H1 (cell line): ENCODE results near the gene POP5. TPM values are rescaled to one million over a fixed set of nuclear protein-coding genes. Genes with fewer than 3 reads are reported as not detected.

ENCODE experiments used
- CTCF ChIA-PET: fragments of 300-600 bp; sonication (Branson Sonifier 250); formaldehyde crosslinking; loops from one replicate; lab custom pipeline; 2021; ENCODE audit not compliant: partially characterized antibody; lab: Charles Lee
- POLR2A ChIA-PET: fragments of 300-600 bp; sonication (Branson Sonifier 250); formaldehyde crosslinking; loops from one replicate; lab custom pipeline; 2021; ENCODE audit warnings: inconsistent platforms; ENCODE audit not compliant: partially characterized antibody; lab: Charles Lee
- DNase-seq, 2 experiments: peaks; one replicate each; pipeline versions ENCODE4 v3.0.0 to v3.0.0-alpha.2; 2010 to 2022; ENCODE audit warnings: low spot score in 2 of 2, low read depth in 1 of 2, mixed read lengths in 1 of 2
- FAIRE-seq: peaks from 2 replicates; lab custom pipeline; 2011; peaks lifted over from hg19 to GRCh38; lab: Jason Lieb, UNC
- H2AFZ ChIP-seq: 2 replicates; pipeline ENCODE4 v1.8.1; 2012; ENCODE audit warnings: low read length, inconsistent platforms
- H2AK5ac ChIP-seq: 2 replicates; pipeline ENCODE4 v1.6.1; 2013; ENCODE audit warnings: low read depth, low read length
- H2BK120ac ChIP-seq: replicated peaks from 2 replicates; pipeline ENCODE3; 2013; ENCODE audit warnings: low read depth, low read length, inconsistent platforms
- H2BK12ac ChIP-seq: 2 replicates; pipeline ENCODE4 v1.6.1; 2013; ENCODE audit warnings: low read depth, low read length
- H2BK15ac ChIP-seq: 2 replicates; pipeline ENCODE4 v1.6.1; 2013; ENCODE audit warnings: low read length
- H2BK20ac ChIP-seq: 2 replicates; pipeline ENCODE4 v1.6.1; 2013; ENCODE audit warnings: low read length
- H2BK5ac ChIP-seq: 2 replicates; pipeline ENCODE4 v1.6.1; 2013; ENCODE audit warnings: low read depth, low read length
- H3K14ac ChIP-seq: 2 replicates; pipeline ENCODE4 v1.6.1; 2013; ENCODE audit warnings: inconsistent platforms; ENCODE audit not compliant: insufficient read length
- H3K18ac ChIP-seq: 2 replicates; pipeline ENCODE4 v1.6.1; 2013; ENCODE audit warnings: low read length; ENCODE audit errors: extremely low read depth
- H3K23ac ChIP-seq: 2 replicates; pipeline ENCODE4 v1.6.1; 2013; ENCODE audit warnings: inconsistent platforms; ENCODE audit not compliant: insufficient read length
- H3K23me2 ChIP-seq: 2 replicates; pipeline ENCODE4 v1.6.1; 2013; ENCODE audit warnings: low read depth, low read length
- H3K27ac ChIP-seq: 2 replicates; pipeline ENCODE4 v1.6.1; 2011; ENCODE audit warnings: low read depth, low read length, inconsistent platforms
- H3K27me3 ChIP-seq, 4 experiments: replicated peaks in 1 of 4; 1 replicate in 1 of 4; 2 replicates in 3 of 4; pipeline versions ENCODE4 v1.6.1 to v1.8.1; 2011 to 2013; ENCODE audit warnings: low read length in 3 of 4, mild to moderate bottlenecking in 3 of 4, inconsistent platforms in 2 of 4, mixed read lengths in 2 of 4, moderate library complexity in 1 of 4; ENCODE audit not compliant: control insufficient read depth in 3 of 4, insufficient read depth in 3 of 4; ENCODE audit errors: extremely low read depth in 1 of 4
- H3K36me3 ChIP-seq, 4 experiments: 2 replicates each; pipeline versions ENCODE4 v1.6.1 to v1.8.1; 2011 to 2013; ENCODE audit warnings: mild to moderate bottlenecking in 4 of 4, low read length in 3 of 4, moderate library complexity in 2 of 4, control low read depth in 1 of 4, inconsistent platforms in 1 of 4; ENCODE audit not compliant: insufficient read depth in 4 of 4, control insufficient read depth in 2 of 4
- H3K4ac ChIP-seq: replicated peaks from 2 replicates; pipeline ENCODE3; 2013; ENCODE audit warnings: low read length, low read depth, mixed read lengths, inconsistent platforms; ENCODE audit not compliant: insufficient read length
- H3K4me1 ChIP-seq, 4 experiments: replicated peaks in 1 of 4; 1 replicate in 1 of 4; 2 replicates in 3 of 4; pipeline versions ENCODE4 v1.6.1 to v1.8.1; 2011 to 2013; ENCODE audit warnings: low read length in 3 of 4, inconsistent platforms in 2 of 4, mixed read lengths in 1 of 4; ENCODE audit not compliant: insufficient read depth in 4 of 4, control insufficient read depth in 3 of 4
- H3K4me2 ChIP-seq, 2 experiments: 2 replicates each; pipeline versions ENCODE4 v1.6.1 to v1.8.1; 2011 to 2013; ENCODE audit warnings: low read depth in 2 of 2, low read length in 2 of 2, control low read depth in 1 of 2, inconsistent platforms in 1 of 2, mild to moderate bottlenecking in 1 of 2; ENCODE audit not compliant: insufficient read depth in 1 of 2
- H3K4me3 ChIP-seq, 4 experiments: fragments of 200-600, 300-600 bp in 1 of 4; sonication (generic), shearing (Covaris generic), sonication (Bioruptor Twin) in 1 of 4; 2 replicates each; pipeline versions ENCODE4 v1.5.1 to v1.8.1; 2011 to 2016; ENCODE audit warnings: low read length in 4 of 4, low read depth in 3 of 4, control low read depth in 2 of 4, inconsistent platforms in 2 of 4, mild to moderate bottlenecking in 2 of 4, mixed read lengths in 1 of 4, moderate library complexity in 1 of 4; ENCODE audit not compliant: insufficient read depth in 2 of 4; ENCODE audit errors: extremely low read depth in 1 of 4
- H3K56ac ChIP-seq: replicated peaks from 2 replicates; pipeline ENCODE3; 2013; ENCODE audit warnings: low read depth, mild to moderate bottlenecking, mixed read lengths, low read length, inconsistent platforms; ENCODE audit not compliant: insufficient read length
- H3K79me1 ChIP-seq: 2 replicates; pipeline ENCODE4 v1.6.1; 2013; ENCODE audit warnings: low read depth, low read length, control low read depth
- H3K79me2 ChIP-seq, 2 experiments: 2 replicates each; pipeline versions ENCODE4 v1.6.1 to v1.8.1; 2012 to 2013; ENCODE audit warnings: low read length in 2 of 2, mild to moderate bottlenecking in 2 of 2, inconsistent platforms in 1 of 2; ENCODE audit not compliant: insufficient read depth in 2 of 2, control insufficient read depth in 1 of 2
- H3K9ac ChIP-seq, 4 experiments: replicated peaks in 1 of 4; 1 replicate in 1 of 4; 2 replicates in 3 of 4; pipeline versions ENCODE4 v1.6.1 to v1.8.1; 2011 to 2013; ENCODE audit warnings: low read depth in 3 of 4, low read length in 3 of 4, control low read depth in 2 of 4, mild to moderate bottlenecking in 2 of 4, moderate library complexity in 2 of 4, inconsistent platforms in 1 of 4; ENCODE audit errors: extremely low read depth in 1 of 4
- H3K9me3 ChIP-seq, 2 experiments: 2 replicates each; pipeline versions ENCODE4 v1.6.1 to v1.8.1; 2012 to 2013; ENCODE audit warnings: mild to moderate bottlenecking in 2 of 2, moderate library complexity in 2 of 2, control low read depth in 1 of 2, inconsistent platforms in 1 of 2, low read depth in 1 of 2, low read length in 1 of 2, mixed read lengths in 1 of 2; ENCODE audit not compliant: insufficient read depth in 2 of 2
- H4K20me1 ChIP-seq, 2 experiments: replicated peaks in 1 of 2; 2 replicates each; pipeline versions ENCODE3 to v1.8.1; 2011 to 2013; ENCODE audit warnings: inconsistent platforms in 2 of 2, low read length in 2 of 2, mild to moderate bottlenecking in 1 of 2; ENCODE audit not compliant: insufficient read depth in 2 of 2, control insufficient read depth in 1 of 2
- H4K5ac ChIP-seq: 2 replicates; pipeline ENCODE4 v1.6.1; 2013; ENCODE audit warnings: low read length, low read depth, mixed read lengths, inconsistent platforms; ENCODE audit not compliant: insufficient read length
- H4K8ac ChIP-seq: 2 replicates; pipeline ENCODE4 v1.8.0; 2013; ENCODE audit warnings: mild to moderate bottlenecking, moderate library complexity, low read length, inconsistent platforms; ENCODE audit not compliant: insufficient read depth; ENCODE audit errors: extremely low read depth
- H4K91ac ChIP-seq: replicated peaks from 2 replicates; pipeline ENCODE3; 2013; ENCODE audit warnings: low read length, mixed read lengths, inconsistent platforms; ENCODE audit not compliant: insufficient read length
- HDAC2 ChIP-seq, 2 experiments: fragments of 300-600 bp in 1 of 2; sonication (generic) in 1 of 2; IDR thresholded peaks; 2 replicates each; pipeline ENCODE4 v1.6.1; 2011 to 2012; ENCODE audit warnings: low read depth in 2 of 2, low read length in 2 of 2, mild to moderate bottlenecking in 2 of 2, moderate library complexity in 2 of 2, borderline replicate concordance in 1 of 2, inconsistent platforms in 1 of 2
- SP2 ChIP-seq: IDR thresholded peaks from 2 replicates; pipeline ENCODE4 v1.6.1; 2012; ENCODE audit warnings: mild to moderate bottlenecking, low read length, inconsistent platforms
- SP4 ChIP-seq: IDR thresholded peaks from 2 replicates; pipeline ENCODE4 v1.6.1; 2012; ENCODE audit warnings: low read length, inconsistent platforms
- WGBS, 2 experiments: shearing (Covaris generic) in 1 of 2; methylation state at CpG; one replicate each; pipeline versions ENCODE4 v1.1.6 to v1.1.7; 2013 to 2015; ENCODE audit warnings: low lambda C conversion rate in 2 of 2, mixed read lengths in 2 of 2, inconsistent platforms in 1 of 2, low coverage in 1 of 2, missing lambda C conversion rate in 1 of 2; ENCODE audit not compliant: insufficient replicate concordance in 2 of 2, insufficient coverage in 1 of 2, insufficient read length in 1 of 2; ENCODE audit errors: extremely low coverage in 1 of 2, missing lambda C conversion rate in 1 of 2; 5-methylcytosine and 5-hydroxymethylcytosine counted together
- polyA plus RNA-seq, 7 experiments: library from polyadenylated mRNA; depleted of rRNA in 3 of 7; stranded (reverse) in 5 of 7; unstranded in 2 of 7; fragments of >200 nt in 5 of 7; fragments of 200-250 nt in 2 of 7; gene quantifications; 1 replicate in 5 of 7; 2 replicates in 1 of 7; 4 replicates in 1 of 7; pipeline versions ENCODE4 v1.2.1 to v1.2.3, GENCODE V29; 2011 to 2013; ENCODE audit warnings: missing spikeins in 2 of 7, mixed read lengths in 2 of 7
- total RNA-seq: library from RNA; stranded (reverse); fragmentation: NEBNext Ultra II Directional; extraction: Animal tissue kit (Norgen Biotek cat#: 25700); gene quantifications from 2 replicates; pipeline ENCODE4 v1.2.1, GENCODE V29; 2021

Gene POP5
- total and polyA plus RNA-seq, 2 of the 8 experiments (the other 6 are each of a cell fraction or from before 2014, with no cell fraction given), result 59.7 to 124 TPM

GRCh38 chr12:120562906-120563305, 18.3 kb downstream of the POP5 start:
- no peak overlapping the region for H2BK20ac ChIP-seq
- no peaks in the 10 kb centered on the region for H3K23me2 ChIP-seq
- H3K9ac ChIP-seq, result no peak overlapping the region
- H3K18ac ChIP-seq, result no peak overlapping the region
- H3K79me1 ChIP-seq, result no peaks in the 10 kb centered on the region
- H2AFZ ChIP-seq, result no peak overlapping the region
- no peak overlapping the region for H2AK5ac ChIP-seq
- no peaks in the 10 kb centered on the region for H3K9me3 ChIP-seq
- no peak overlapping the region for H2BK12ac ChIP-seq
- H3K4me2 ChIP-seq, result no peak overlapping the region
- H3K36me3 ChIP-seq, result peaks cover 41 to 79% (median 63%) of the 10 kb centered on the region in 4 experiments
- H3K23ac ChIP-seq, result no peak overlapping the region
- no peak overlapping the region for H4K8ac ChIP-seq
- no peak overlapping the region for H3K4ac ChIP-seq
- H3K4me1 ChIP-seq, result no peaks in the 10 kb centered on the region
- no peak overlapping the region for H3K4me3 ChIP-seq
- FAIRE-seq (no peak), DNase-seq (no peak)
- ChIA-PET CTCF (interaction anchor here (1.0 kb wide), 2 partner anchors 12 to 17 kb away, joined by 3 read pairs; no protein-coding TSS in a partner anchor), POLR2A (no interaction called here)
- H4K5ac ChIP-seq, result no peak overlapping the region
- 96% methylated on average over 8 of the region's 8 CpGs; no CpG with 5 or more reads in 1 of the 2 experiments for WGBS, 2 experiments
- peaks cover 7 to 11% of the 10 kb centered on the region in 2 experiments for H4K20me1 ChIP-seq
- no peak overlapping the region for H3K14ac ChIP-seq
- no peak overlapping the region for H3K56ac ChIP-seq
- H2BK120ac ChIP-seq, result no peak overlapping the region
- H3K79me2 ChIP-seq, result no peaks in the 10 kb centered on the region; a peak in 1 of 4 replicates
- no peaks in the 10 kb centered on the region for H3K27me3 ChIP-seq
- H3K27ac ChIP-seq, result no peak overlapping the region
- no peak overlapping the region for H2BK15ac ChIP-seq
- H2BK5ac ChIP-seq, result no peak overlapping the region
- TF ChIP-seq SP4, result no peak
- no peak for TF ChIP-seq SP2
- no peak for TF ChIP-seq HDAC2 (IDR thresholded peaks at IDR 0.05; ENCODE audit: borderline replicate concordance in 1 of 2, low read depth in 2 of 2, low read length in 2 of 2)
- H4K91ac ChIP-seq, result no peak overlapping the region
